Aorta (tissue), 5 donors: ENCODE data around the gene OSM. TPM values are rescaled to one million over a fixed set of nuclear protein-coding genes. Genes with fewer than 3 reads are reported as not detected.

ENCODE experiments used
- ATAC-seq: fragments of 200-7000 bp; cut with Tn5 transposase; one replicate; pipeline ENCODE4 v1.9.1; 2022; ENCODE audit warnings: moderate library complexity; ENCODE audit not compliant: low FRiP score
- DNase-seq, 2 donors: peaks; one replicate each; pipeline ENCODE4 v3.0.0-alpha.2; 2020
- H3K27ac ChIP-seq, 2 donors: one replicate each; pipeline ENCODE4 v1.5.1; 2013; ENCODE audit warnings: low read length in 2 of 2, mild to moderate bottlenecking in 2 of 2, moderate library complexity in 2 of 2, control low read depth in 1 of 2, inconsistent platforms in 1 of 2, low read depth in 1 of 2
- H3K27me3 ChIP-seq, 2 donors: one replicate each; pipeline ENCODE4 v1.6.1; 2013; ENCODE audit warnings: control low read depth in 1 of 2, low read length in 1 of 2, mild to moderate bottlenecking in 1 of 2, moderate library complexity in 1 of 2; ENCODE audit not compliant: insufficient read depth in 2 of 2, control insufficient read depth in 1 of 2
- H3K36me3 ChIP-seq, 2 donors: one replicate each; pipeline ENCODE4 v1.6.1; 2013; ENCODE audit warnings: control low read depth in 1 of 2, low read length in 1 of 2, mild to moderate bottlenecking in 1 of 2; ENCODE audit not compliant: insufficient read depth in 2 of 2, control insufficient read depth in 1 of 2
- H3K4me1 ChIP-seq, 2 donors: one replicate each; pipeline ENCODE4 v1.6.1; 2013; ENCODE audit warnings: low read length in 2 of 2, control low read depth in 1 of 2, mild to moderate bottlenecking in 1 of 2, moderate library complexity in 1 of 2; ENCODE audit not compliant: insufficient read depth in 2 of 2, control insufficient read depth in 1 of 2
- H3K4me3 ChIP-seq, 2 donors: one replicate each; pipeline ENCODE4 v1.5.1; 2013; ENCODE audit warnings: low read length in 2 of 2, control low read depth in 1 of 2, mild to moderate bottlenecking in 1 of 2
- H3K9me3 ChIP-seq: one replicate; pipeline ENCODE4 v1.6.1; 2013; ENCODE audit warnings: mild to moderate bottlenecking, low read length; ENCODE audit not compliant: control insufficient read depth
- WGBS, 2 donors: extraction: QIAGEN DNeasy Blood & Tissue Kit; methylation state at CpG; one replicate each; pipeline ENCODE4 v1.1.7; 2013; 5-methylcytosine and 5-hydroxymethylcytosine counted together
- intact Hi-C, 2 donors: fragments of 100-400 bp; cut with DNase I; formaldehyde crosslinking; loops; one replicate each; pipeline versions ENCODE4 v1.14.2 to v1.15.0; 2022
- polyA plus RNA-seq, 2 donors: library from polyadenylated mRNA; stranded (reverse); fragments of 200-250 nt; gene quantifications; one replicate each; pipeline ENCODE4 v1.2.3, GENCODE V29; 2013
- total RNA-seq, 2 donors: library from RNA; stranded (reverse); fragmentation: NEBNext Ultra II Directional; extraction: Animal tissue kit (Norgen Biotek cat#: 25700); gene quantifications; one replicate each; pipeline ENCODE4 v1.2.1, GENCODE V29; 2021
- donor health status: healthy with polysubstance abuse.
- donor health status: Bipolar disorder and iron deficiency.
- donor health status: DM: no; HTN: no; CAD: no.
- donor health status: DM: no; HTN: no; CAD: no.
- donor health status: DM: yes; HTN: yes; CAD: no.

The OSM gene
- total and polyA plus RNA-seq, 4 donors, result 1.4 to 3.9 (median 1.5) TPM

DNA sequence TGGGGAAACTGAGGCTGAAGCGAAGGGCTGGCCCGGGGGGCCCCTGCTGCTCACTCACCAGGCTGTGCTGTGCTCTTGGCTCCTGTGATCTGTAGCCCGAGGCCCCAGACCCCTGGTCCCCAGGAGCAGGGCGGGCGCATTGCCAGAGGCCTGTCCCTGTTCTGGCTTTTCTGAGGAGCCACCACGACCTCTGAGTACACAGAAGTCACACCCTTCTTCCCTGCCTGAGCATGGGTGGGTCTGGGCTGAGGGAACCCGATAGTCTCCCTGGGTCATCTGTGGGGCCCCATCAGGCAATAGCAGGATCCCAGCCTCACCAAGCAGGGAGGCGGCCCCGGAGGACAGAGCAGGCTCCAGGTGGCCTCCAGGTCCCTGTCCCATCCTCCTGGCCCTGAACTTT lies 17.5 kb upstream of the OSM start:
- Histone ChIP-seq H3K9me3 (no peaks in the 10 kb centered on the region), H3K4me3 (no peak overlapping the region), H3K27me3 (no peaks in the 10 kb centered on the region), H3K36me3 (peaks cover 0 to 2% of the 10 kb centered on the region in 2 donors), H3K27ac (no peak overlapping the region), H3K4me1 (no peaks in the 10 kb centered on the region)
- no peak for ATAC-seq
- no peak for DNase-seq
- intact Hi-C loops, result loop anchor here in 1 of 2 donors (5.0 kb wide), 1 partner anchor 93 kb away; no protein-coding TSS in a partner anchor
- WGBS, 2 donors, result 83 to 84% methylated on average over 9 of the region's 9 CpGs

DNA sequence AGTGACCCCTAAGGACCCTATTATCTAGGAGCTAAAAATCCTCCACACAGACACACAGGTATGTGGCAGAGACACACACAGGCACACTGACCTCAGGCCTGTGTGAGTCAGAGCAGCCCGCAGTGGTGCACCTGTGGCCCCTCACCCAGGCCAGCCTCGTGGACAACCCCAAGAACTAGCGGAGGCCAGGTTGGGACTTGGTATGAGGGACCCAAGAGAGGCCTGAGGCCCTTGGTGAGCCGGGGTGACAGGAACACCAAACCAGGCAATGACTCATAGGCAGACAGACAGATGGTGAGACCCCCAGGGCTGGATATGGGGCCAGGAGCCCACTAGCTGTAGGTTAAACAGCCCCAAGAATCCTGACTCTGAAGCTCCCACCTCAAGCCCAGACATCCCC lies 16.7 kb upstream of the OSM start:
- 89 to 95% methylated on average over 4 of the region's 4 CpGs for WGBS, 2 donors
- Histone ChIP-seq H3K4me1 (no peaks in the 10 kb centered on the region), H3K27me3 (no peaks in the 10 kb centered on the region), H3K4me3 (no peak overlapping the region), H3K27ac (no peak overlapping the region), H3K9me3 (no peaks in the 10 kb centered on the region), H3K36me3 (peaks cover 0 to 2% of the 10 kb centered on the region in 2 donors)
- intact Hi-C loops, result loop anchor here in 1 of 2 donors (5.0 kb wide), 1 partner anchor 94 kb away; no protein-coding TSS in a partner anchor
- DNase-seq (no peak), ATAC-seq (no peak)

DNA sequence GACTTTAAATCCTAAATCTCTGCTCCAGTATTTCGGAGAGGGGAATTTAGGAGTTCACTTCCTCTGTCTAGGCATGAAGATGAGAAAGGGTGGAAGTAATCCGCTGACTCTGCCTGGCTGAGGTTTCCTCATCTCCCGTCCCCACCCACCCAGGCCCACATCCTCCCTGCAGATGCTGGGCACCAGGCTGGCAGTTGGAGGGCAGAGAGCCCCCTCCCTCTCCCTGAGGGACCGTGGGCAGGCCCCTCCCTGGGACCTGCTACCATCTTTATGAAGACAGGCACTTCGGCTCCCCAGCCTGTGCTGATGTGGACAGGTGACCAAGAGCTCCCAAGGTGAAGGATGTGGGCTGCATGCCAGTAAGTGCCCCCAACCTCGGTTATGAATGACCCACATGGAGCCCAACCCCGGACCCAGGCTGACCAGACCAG lies 16.0 kb upstream of the OSM start:
- Histone ChIP-seq H3K27me3 (no peaks in the 10 kb centered on the region), H3K27ac (no peak overlapping the region), H3K4me1 (no peaks in the 10 kb centered on the region), H3K4me3 (no peak overlapping the region), H3K9me3 (no peaks in the 10 kb centered on the region), H3K36me3 (peaks cover 0 to 2% of the 10 kb centered on the region in 2 donors)
- intact Hi-C loops, result loop anchor here in 1 of 2 donors (5.0 kb wide), 1 partner anchor 95 kb away; no protein-coding TSS in a partner anchor
- no peak for DNase-seq
- 84 to 92% methylated on average over 7 of the region's 7 CpGs for WGBS, 2 donors
- no peak for ATAC-seq

DNA sequence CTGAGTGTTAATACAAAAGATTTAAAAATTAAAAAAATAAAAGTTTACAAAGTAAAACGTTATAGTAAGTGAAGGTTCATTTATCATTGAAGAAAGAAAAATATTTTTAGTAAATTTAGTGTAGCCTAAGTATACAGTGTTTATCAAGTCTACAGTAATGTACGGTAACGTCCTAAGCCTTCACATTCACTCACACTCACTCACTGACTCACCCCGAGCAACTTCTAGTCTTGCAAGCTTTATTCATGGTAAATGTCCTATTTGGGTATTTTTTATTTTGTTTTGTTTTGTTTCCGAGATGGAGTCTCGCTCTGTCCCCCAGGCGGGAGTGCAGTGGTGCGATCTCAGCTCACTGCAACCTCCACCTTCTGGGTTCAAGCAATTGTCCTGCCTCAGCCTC lies 13.9 kb upstream of the OSM start:
- H3K27me3 ChIP-seq, result no peaks in the 10 kb centered on the region
- no peak for DNase-seq
- H3K36me3 ChIP-seq, result peaks cover 0 to 2% of the 10 kb centered on the region in 2 donors
- no peak overlapping the region for H3K4me3 ChIP-seq
- no peak overlapping the region for H3K27ac ChIP-seq
- WGBS, 2 donors, result 41 to 43% methylated on average over 8 of the region's 8 CpGs
- H3K4me1 ChIP-seq, result no peaks in the 10 kb centered on the region
- H3K9me3 ChIP-seq, result no peaks in the 10 kb centered on the region
- intact Hi-C loops, result loop anchor here in 1 of 2 donors (5.0 kb wide), 1 partner anchor 97 kb away; no protein-coding TSS in a partner anchor
- no peak for ATAC-seq

DNA sequence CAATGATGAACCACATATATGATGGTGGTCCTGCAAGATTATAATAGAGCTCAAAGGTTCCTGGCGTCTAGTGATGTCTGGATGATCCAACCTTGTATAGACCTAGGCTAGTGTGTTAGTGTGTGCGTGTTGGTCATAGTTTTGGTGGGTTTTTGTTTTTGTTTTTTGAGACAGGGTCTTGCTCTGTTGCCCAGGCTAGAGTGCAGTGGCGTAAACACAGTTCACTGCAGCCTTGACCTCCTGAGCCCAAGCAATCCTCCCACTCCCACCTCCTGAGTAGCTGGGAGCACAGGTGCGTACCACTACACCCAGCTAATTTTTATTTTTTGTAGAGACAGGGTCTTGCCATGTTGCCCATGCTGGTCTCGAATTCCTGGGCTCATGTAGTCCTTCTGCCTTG lies 13.3 kb upstream of the OSM start:
- Histone ChIP-seq H3K4me1 (no peaks in the 10 kb centered on the region), H3K36me3 (no peaks in the 10 kb centered on the region), H3K27me3 (no peaks in the 10 kb centered on the region), H3K4me3 (no peak overlapping the region), H3K27ac (no peak overlapping the region), H3K9me3 (no peaks in the 10 kb centered on the region)
- intact Hi-C loops, result loop anchor here in 1 of 2 donors (5.0 kb wide), 1 partner anchor 97 kb away; no protein-coding TSS in a partner anchor
- DNase-seq, result no peak
- 85 to 86% methylated on average over 5 of the region's 5 CpGs for WGBS, 2 donors
- ATAC-seq, result no peak

DNA sequence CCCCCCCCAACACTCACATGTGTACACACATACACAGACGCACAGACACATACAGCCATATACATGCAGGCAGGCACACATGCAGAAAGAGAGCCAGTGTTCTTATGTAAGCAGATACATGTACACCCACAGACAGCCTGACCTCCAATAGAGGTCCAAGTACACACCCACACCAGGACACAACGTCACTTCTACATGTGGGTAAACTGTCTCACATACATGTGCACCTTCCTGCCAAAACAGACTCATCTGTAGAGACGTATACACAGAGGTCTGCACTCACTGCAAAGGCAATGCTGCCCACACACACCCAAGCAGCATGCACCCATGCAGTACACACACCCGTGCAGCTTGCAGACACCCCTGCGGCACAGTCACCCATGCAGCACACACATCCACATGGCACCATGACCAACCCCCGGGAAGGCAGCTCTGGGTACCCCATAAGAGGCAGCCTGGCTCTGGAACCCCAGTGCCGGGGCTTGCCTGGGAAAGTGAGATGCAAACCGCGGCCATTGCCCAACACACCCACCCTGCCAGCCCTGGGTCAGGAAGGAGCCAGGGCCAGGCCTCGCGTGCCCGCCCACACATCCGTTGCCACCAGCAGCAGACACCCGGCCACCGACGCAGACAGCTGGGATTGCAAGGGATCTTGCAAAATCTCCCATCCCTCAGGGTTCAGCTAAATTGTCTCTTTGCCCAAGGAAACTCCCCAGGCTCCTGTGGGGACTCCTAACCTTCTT lies 12.6 kb upstream of the OSM start:
- intact Hi-C loops, result no loop called here
- no peaks in the 10 kb centered on the region for H3K27me3 ChIP-seq
- ATAC-seq (peak; percentile 30), DNase-seq (peak in 1 of 2 donors; percentile 90)
- 71% methylated on average over 16 of the region's 16 CpGs for WGBS, 2 donors
- no peaks in the 10 kb centered on the region for H3K36me3 ChIP-seq
- H3K4me1 ChIP-seq, result no peaks in the 10 kb centered on the region
- H3K4me3 ChIP-seq, result no peak overlapping the region
- H3K27ac ChIP-seq, result no peak overlapping the region
- H3K9me3 ChIP-seq, result no peaks in the 10 kb centered on the region

DNA sequence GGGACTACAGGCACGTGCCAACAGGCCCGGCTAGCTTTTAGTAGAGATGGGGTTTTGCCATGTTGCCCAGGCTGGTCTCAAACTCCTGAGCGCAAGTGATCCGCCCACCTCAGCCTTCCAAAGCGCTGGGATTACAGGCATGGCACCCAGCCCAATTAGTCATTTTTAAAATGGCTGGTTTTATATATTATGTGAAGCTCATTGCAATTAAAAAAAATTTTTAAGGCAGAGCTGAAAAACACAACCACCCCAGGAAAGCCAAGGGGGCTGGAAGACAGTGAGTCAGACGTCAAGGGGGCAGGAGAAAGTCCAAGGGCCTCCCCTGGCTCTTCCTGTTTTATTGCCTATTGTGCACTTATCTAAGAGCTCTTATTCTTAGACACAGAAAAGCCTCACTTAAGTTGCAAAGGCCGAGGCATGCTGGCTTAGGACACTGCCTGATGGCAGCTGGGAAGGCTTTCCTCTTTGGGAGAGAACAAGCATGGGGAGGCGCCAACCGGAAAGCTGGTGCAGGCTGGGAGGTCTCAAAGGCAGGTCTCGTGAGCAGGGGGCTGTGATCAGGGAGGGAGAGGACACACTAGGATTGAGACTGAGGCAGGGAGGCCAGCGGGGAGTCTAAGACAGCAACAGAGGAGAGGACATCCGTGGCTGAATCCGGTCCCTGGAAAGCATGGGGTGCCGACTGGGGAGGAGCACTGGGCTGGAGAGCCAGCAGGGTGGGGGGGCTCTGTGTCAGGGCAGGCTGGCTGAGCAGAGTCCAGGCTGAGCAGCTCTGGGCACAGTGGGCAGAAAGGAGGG lies 11.1 kb upstream of the OSM start:
- ATAC-seq, result peak; percentile 51
- 9 to 13% methylated on average over 14 of the region's 14 CpGs for WGBS, 2 donors
- DNase-seq, result peak in 1 of 2 donors; percentile 69
- intact Hi-C loops, result no loop called here
- no peaks in the 10 kb centered on the region for H3K36me3 ChIP-seq
- peak overlapping the region in 1 of 2 donors; percentile 4 for H3K27ac ChIP-seq
- H3K4me3 ChIP-seq, result no peak overlapping the region
- no peaks in the 10 kb centered on the region for H3K4me1 ChIP-seq
- no peaks in the 10 kb centered on the region for H3K9me3 ChIP-seq
- H3K27me3 ChIP-seq, result no peaks in the 10 kb centered on the region

DNA sequence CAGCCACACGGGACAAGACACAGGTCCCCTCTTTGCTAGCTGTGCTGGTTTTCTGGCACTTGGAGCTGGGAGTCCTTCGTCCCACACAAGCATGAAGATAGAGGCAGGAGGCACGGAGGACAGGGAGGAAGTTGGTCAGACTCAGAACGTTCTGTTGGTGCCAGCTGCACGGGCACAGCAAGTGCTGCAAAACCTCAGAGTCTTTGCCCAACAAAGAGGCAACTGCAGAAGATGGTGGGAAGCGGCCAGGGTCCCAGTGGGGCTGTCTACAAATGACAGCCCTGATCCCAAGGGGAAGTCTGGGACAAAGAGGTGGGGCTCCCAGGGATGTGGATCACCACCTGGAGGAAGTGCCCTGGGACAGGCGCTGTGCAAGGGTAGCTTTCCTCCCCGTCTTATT lies 9.4 kb upstream of the OSM start:
- ATAC-seq (no peak), DNase-seq (no peak)
- H3K27me3 ChIP-seq, result no peaks in the 10 kb centered on the region
- H3K4me3 ChIP-seq, result no peak overlapping the region
- H3K9me3 ChIP-seq, result no peaks in the 10 kb centered on the region
- WGBS, 2 donors, result 73 to 77% methylated on average over 8 of the region's 8 CpGs
- no peaks in the 10 kb centered on the region for H3K4me1 ChIP-seq
- intact Hi-C loops, result no loop called here
- H3K27ac ChIP-seq, result no peak overlapping the region
- no peaks in the 10 kb centered on the region for H3K36me3 ChIP-seq
